ENCODE data around the gene ST3GAL3.

Gene ST3GAL3

DNA sequence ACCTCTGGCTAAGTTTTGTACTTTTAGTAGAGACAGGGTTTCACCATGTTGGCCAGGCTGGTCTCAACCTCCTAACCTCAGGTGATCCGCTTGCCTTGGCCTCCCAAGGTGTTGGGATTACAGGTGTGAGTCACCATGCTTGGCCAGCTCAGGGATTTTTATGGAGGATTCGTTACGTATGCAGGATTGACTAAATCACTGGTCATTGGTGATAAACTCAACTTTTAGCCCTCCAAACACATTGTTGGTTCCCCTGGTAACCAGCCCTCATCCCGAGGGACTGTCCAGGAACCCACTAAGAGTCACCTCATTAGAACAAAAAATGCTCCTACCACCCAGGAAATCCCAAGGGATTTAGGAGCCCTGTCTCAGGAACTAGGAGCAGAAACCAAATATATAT, 40.4 kb downstream of the ST3GAL3 start:
- TF ChIP-seq SIN3A (IDR thresholded peaks at IDR 0.05; ENCODE audit: borderline replicate concordance, insufficient read depth, low read length) (no peak), FOXP2 (optimal IDR thresholded peaks at IDR 0.05; ENCODE audit: borderline replicate concordance, extremely low read depth, extremely low read length, insufficient read depth) (no peak), POLR2AphosphoS5 (IDR thresholded peaks at IDR 0.05; ENCODE audit: low read depth, low read length) (no peak), TAF1 (IDR thresholded peaks at IDR 0.05; ENCODE audit: borderline replicate concordance, insufficient read depth, low read length) (no peak)
- TF ChIP-seq, protein P1, sequence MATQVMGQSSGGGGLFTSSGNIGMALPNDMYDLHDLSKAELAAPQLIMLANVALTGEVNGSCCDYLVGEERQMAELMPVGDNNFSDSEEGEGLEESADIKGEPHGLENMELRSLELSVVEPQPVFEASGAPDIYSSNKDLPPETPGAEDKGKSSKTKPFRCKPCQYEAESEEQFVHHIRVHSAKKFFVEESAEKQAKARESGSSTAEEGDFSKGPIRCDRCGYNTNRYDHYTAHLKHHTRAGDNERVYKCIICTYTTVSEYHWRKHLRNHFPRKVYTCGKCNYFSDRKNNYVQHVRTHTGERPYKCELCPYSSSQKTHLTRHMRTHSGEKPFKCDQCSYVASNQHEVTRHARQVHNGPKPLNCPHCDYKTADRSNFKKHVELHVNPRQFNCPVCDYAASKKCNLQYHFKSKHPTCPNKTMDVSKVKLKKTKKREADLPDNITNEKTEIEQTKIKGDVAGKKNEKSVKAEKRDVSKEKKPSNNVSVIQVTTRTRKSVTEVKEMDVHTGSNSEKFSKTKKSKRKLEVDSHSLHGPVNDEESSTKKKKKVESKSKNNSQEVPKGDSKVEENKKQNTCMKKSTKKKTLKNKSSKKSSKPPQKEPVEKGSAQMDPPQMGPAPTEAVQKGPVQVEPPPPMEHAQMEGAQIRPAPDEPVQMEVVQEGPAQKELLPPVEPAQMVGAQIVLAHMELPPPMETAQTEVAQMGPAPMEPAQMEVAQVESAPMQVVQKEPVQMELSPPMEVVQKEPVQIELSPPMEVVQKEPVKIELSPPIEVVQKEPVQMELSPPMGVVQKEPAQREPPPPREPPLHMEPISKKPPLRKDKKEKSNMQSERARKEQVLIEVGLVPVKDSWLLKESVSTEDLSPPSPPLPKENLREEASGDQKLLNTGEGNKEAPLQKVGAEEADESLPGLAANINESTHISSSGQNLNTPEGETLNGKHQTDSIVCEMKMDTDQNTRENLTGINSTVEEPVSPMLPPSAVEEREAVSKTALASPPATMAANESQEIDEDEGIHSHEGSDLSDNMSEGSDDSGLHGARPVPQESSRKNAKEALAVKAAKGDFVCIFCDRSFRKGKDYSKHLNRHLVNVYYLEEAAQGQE (IDR thresholded peaks at IDR 0.05; ENCODE audit: insufficient read depth in 1 of 2, low read depth in 2 of 2, low read length in 2 of 2), result no peak

GRCh38 chr1:43750083-43750482, 42.7 kb downstream of the ST3GAL3 start:
- TF ChIP-seq POLR2AphosphoS5 (IDR thresholded peaks at IDR 0.05; ENCODE audit: low read depth, low read length) (no peak), TAF1 (IDR thresholded peaks at IDR 0.05; ENCODE audit: borderline replicate concordance, insufficient read depth, low read length) (no peak), SIN3A (IDR thresholded peaks at IDR 0.05; ENCODE audit: borderline replicate concordance, insufficient read depth, low read length) (no peak), FOXP2 (optimal IDR thresholded peaks at IDR 0.05; ENCODE audit: borderline replicate concordance, extremely low read depth, extremely low read length, insufficient read depth) (no peak)
- TF ChIP-seq, protein P1 (IDR thresholded peaks at IDR 0.05; ENCODE audit: insufficient read depth in 1 of 2, low read depth in 2 of 2, low read length in 2 of 2), result no peak

GRCh38 chr1:43753422-43753821, 46.1 kb downstream of the ST3GAL3 start:
- no peak for TF ChIP-seq POLR2AphosphoS5 (IDR thresholded peaks at IDR 0.05; ENCODE audit: low read depth, low read length)
- TF ChIP-seq, protein P1 (IDR thresholded peaks at IDR 0.05; ENCODE audit: insufficient read depth in 1 of 2, low read depth in 2 of 2, low read length in 2 of 2), result no peak
- no peak for TF ChIP-seq SIN3A (IDR thresholded peaks at IDR 0.05; ENCODE audit: borderline replicate concordance, insufficient read depth, low read length)
- TF ChIP-seq TAF1 (IDR thresholded peaks at IDR 0.05; ENCODE audit: borderline replicate concordance, insufficient read depth, low read length), result no peak
- no peak for TF ChIP-seq FOXP2 (optimal IDR thresholded peaks at IDR 0.05; ENCODE audit: borderline replicate concordance, extremely low read depth, extremely low read length, insufficient read depth)

DNA sequence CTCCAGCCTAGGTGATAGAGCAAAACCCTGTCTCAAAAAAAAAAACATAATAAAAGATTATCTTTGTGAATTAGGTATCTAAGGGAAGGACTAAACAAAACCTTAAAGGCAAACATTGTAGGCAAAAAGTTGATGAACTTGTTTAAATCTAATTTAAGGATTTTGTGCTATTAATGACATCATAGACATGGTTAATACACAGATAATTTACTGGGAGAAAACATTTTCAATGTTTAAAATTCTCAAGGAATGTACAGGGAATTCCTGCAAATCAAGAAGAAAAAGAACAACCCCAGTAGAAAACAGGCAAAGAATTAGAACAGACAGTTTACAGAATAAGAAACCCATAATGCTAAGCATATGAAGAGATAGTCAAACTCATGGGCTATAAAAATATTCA, 47.6 kb downstream of the ST3GAL3 start:
- TF ChIP-seq, protein P1 (IDR thresholded peaks at IDR 0.05; ENCODE audit: insufficient read depth in 1 of 2, low read depth in 2 of 2, low read length in 2 of 2), result no peak
- TF ChIP-seq SIN3A (IDR thresholded peaks at IDR 0.05; ENCODE audit: borderline replicate concordance, insufficient read depth, low read length) (no peak), FOXP2 (optimal IDR thresholded peaks at IDR 0.05; ENCODE audit: borderline replicate concordance, extremely low read depth, extremely low read length, insufficient read depth) (no peak), POLR2AphosphoS5 (IDR thresholded peaks at IDR 0.05; ENCODE audit: low read depth, low read length) (no peak), TAF1 (IDR thresholded peaks at IDR 0.05; ENCODE audit: borderline replicate concordance, insufficient read depth, low read length) (no peak)

Data from PFSK-1 (cell line).